OCI-LY1 (cell line): ENCODE results near the gene MTF1.

Experiments
- H2AFZ ChIP-seq: fragments of 200-600 bp; sonication (generic), shearing (Covaris generic); 2 replicates; pipeline ENCODE4 v1.6.0; 2014; ENCODE audit warnings: antibody characterized with exemption, mild to moderate bottlenecking, low read length
- H3F3A ChIP-seq: fragments of 200-600 bp; sonication (generic), shearing (Covaris generic); 2 replicates; pipeline ENCODE4 v1.6.0; 2014; ENCODE audit warnings: mild to moderate bottlenecking, antibody characterized with exemption, low read length, moderate library complexity; ENCODE audit not compliant: insufficient read depth
- H3K27ac ChIP-seq: fragments of 200-600 bp; sonication (generic); 2 replicates; pipeline ENCODE4 v1.5.1; 2014; ENCODE audit warnings: low read length, mixed run types, mild to moderate bottlenecking, low read depth; ENCODE audit not compliant: poor library complexity, severe bottlenecking
- H3K27me3 ChIP-seq: fragments of 200-600 bp; sonication (generic); 2 replicates; pipeline ENCODE4 v1.6.0; 2014; ENCODE audit warnings: antibody characterized with exemption, mild to moderate bottlenecking, low read length, moderate library complexity; ENCODE audit not compliant: insufficient read depth
- H3K36me3 ChIP-seq: fragments of 200-600 bp; sonication (generic); 2 replicates; pipeline ENCODE4 v1.6.1; 2014; ENCODE audit warnings: mild to moderate bottlenecking, antibody characterized with exemption, low read length, moderate library complexity, mixed read lengths; ENCODE audit not compliant: insufficient read depth
- H3K4me1 ChIP-seq: fragments of 200-600 bp; sonication (generic); 2 replicates; pipeline ENCODE4 v1.5.1; 2014; ENCODE audit warnings: mild to moderate bottlenecking, low read length, moderate library complexity; ENCODE audit not compliant: insufficient read depth, severe bottlenecking
- H3K4me2 ChIP-seq: fragments of 200-600 bp; sonication (generic), shearing (Covaris generic); 2 replicates; pipeline ENCODE4 v1.6.1; 2014; ENCODE audit warnings: low read length
- H3K4me3 ChIP-seq: fragments of 200-600 bp; sonication (generic); 2 replicates; pipeline ENCODE4 v1.5.1; 2014; ENCODE audit warnings: low read length, low read depth, mild to moderate bottlenecking, mixed read lengths; ENCODE audit not compliant: poor library complexity, severe bottlenecking
- H3K79me2 ChIP-seq: fragments of 200-600 bp; shearing (Covaris generic); 2 replicates; pipeline ENCODE4 v1.6.1; 2016; ENCODE audit warnings: mixed run types, low read length, mixed read lengths; ENCODE audit not compliant: insufficient read depth
- H3K9ac ChIP-seq: fragments of 200-600 bp; sonication (generic), shearing (Covaris generic); 2 replicates; pipeline ENCODE4 v1.6.1; 2014; ENCODE audit warnings: mild to moderate bottlenecking, low read length, mixed read lengths
- H3K9me2 ChIP-seq: fragments of 200-600 bp; sonication (generic), shearing (Covaris generic); 2 replicates; pipeline ENCODE4 v1.6.1; 2014; ENCODE audit warnings: low read depth, mild to moderate bottlenecking, low read length, mixed read lengths
- H3K9me3 ChIP-seq: fragments of 200-600 bp; shearing (Covaris generic); 2 replicates; pipeline ENCODE4 v1.6.1; 2014; ENCODE audit warnings: low read length, mixed read lengths
- H4K20me1 ChIP-seq: fragments of 200-600 bp; sonication (generic), shearing (Covaris generic); 2 replicates; pipeline ENCODE4 v1.6.0; 2016; ENCODE audit warnings: mild to moderate bottlenecking, low read length; ENCODE audit not compliant: insufficient read depth
- CTCF ChIP-seq: fragments of 200-600 bp; sonication (generic), shearing (Covaris generic); IDR thresholded peaks from 2 replicates; pipeline ENCODE4 v1.5.1; 2017; ENCODE audit warnings: mild to moderate bottlenecking, antibody characterized with exemption, low read length, moderate library complexity, mixed read lengths
- EZH2 ChIP-seq: fragments of 200-600 bp; sonication (generic), shearing (Covaris generic); IDR thresholded peaks from 2 replicates; pipeline ENCODE4 v1.8.0; 2017; ENCODE audit warnings: borderline replicate concordance, mixed run types, mild to moderate bottlenecking, antibody characterized with exemption, low read length, moderate library complexity, mixed read lengths

MTF1 gene

GRCh38 chr1:37845786-37846185 lies 13.6 kb downstream of the MTF1 start:
- peaks cover 12% of the 10 kb centered on the region for H3K79me2 ChIP-seq

GRCh38 chr1:37845049-37845646 lies 14.2 kb downstream of the MTF1 start:
- H2AFZ ChIP-seq, result no peak overlapping the region
- H4K20me1 ChIP-seq, result no peaks in the 10 kb centered on the region
- no peak overlapping the region for H3K9ac ChIP-seq
- H3K27ac ChIP-seq, result no peak overlapping the region
- H3K9me2 ChIP-seq, result no peaks in the 10 kb centered on the region
- H3K4me1 ChIP-seq, result no peaks in the 10 kb centered on the region
- no peaks in the 10 kb centered on the region for H3K9me3 ChIP-seq
- no peak overlapping the region for H3K4me2 ChIP-seq
- no peaks in the 10 kb centered on the region for H3K27me3 ChIP-seq
- no peak for TF ChIP-seq EZH2
- no peak for TF ChIP-seq CTCF
- no peak overlapping the region for H3K4me3 ChIP-seq
- H3K79me2 ChIP-seq, result peaks cover 7% of the 10 kb centered on the region; the same call in 1 of the 2 replicates
- H3F3A ChIP-seq, result no peaks in the 10 kb centered on the region
- H3K36me3 ChIP-seq, result peaks cover 24% of the 10 kb centered on the region; the same call in 1 of the 2 replicates

More at GRCh38 chr1:37845786-37846185, 13.6 kb downstream of the MTF1 start:
- Histone ChIP-seq H3F3A (no peaks in the 10 kb centered on the region), H3K9me3 (no peaks in the 10 kb centered on the region), H3K4me3 (no peak overlapping the region), H3K9me2 (no peaks in the 10 kb centered on the region), H4K20me1 (no peaks in the 10 kb centered on the region), H3K27me3 (no peaks in the 10 kb centered on the region), H2AFZ (no peak overlapping the region), H3K36me3 (peaks cover 24% of the 10 kb centered on the region; the same call in 1 of the 2 replicates), H3K27ac (no peak overlapping the region), H3K4me2 (no peak overlapping the region), H3K9ac (no peak overlapping the region), H3K4me1 (no peaks in the 10 kb centered on the region)
- TF ChIP-seq EZH2, result no peak
- no peak for TF ChIP-seq CTCF

GRCh38 chr1:37844536-37844935 lies 14.9 kb downstream of the MTF1 start:
- no peak overlapping the region for H2AFZ ChIP-seq
- 0 out of 2 replicates have a peak, but pooled peaks cover 4% of the 10 kb centered on the region for H3K79me2 ChIP-seq
- H3K27ac ChIP-seq, result no peak overlapping the region
- no peaks in the 10 kb centered on the region for H3K9me3 ChIP-seq
- no peak for TF ChIP-seq CTCF
- no peak for TF ChIP-seq EZH2
- H3K9ac ChIP-seq, result no peak overlapping the region
- H3K27me3 ChIP-seq, result no peaks in the 10 kb centered on the region
- H4K20me1 ChIP-seq, result no peaks in the 10 kb centered on the region
- no peak overlapping the region for H3K4me2 ChIP-seq
- no peaks in the 10 kb centered on the region for H3F3A ChIP-seq
- H3K9me2 ChIP-seq, result no peaks in the 10 kb centered on the region
- H3K4me1 ChIP-seq, result no peaks in the 10 kb centered on the region
- H3K36me3 ChIP-seq, result peaks cover 26% of the 10 kb centered on the region; the same call in 1 of the 2 replicates
- H3K4me3 ChIP-seq, result no peak overlapping the region
